Kidney (tissue), 14 donors: ENCODE data around the gene APOBEC3C. TPM values are rescaled to one million over a fixed set of nuclear protein-coding genes. Genes with fewer than 3 reads are reported as not detected.
"Not testable (repeated sequence)": the region's sequence is repeated elsewhere in the genome, so short reads cannot be mapped to it uniquely, and the experiment has no call there.

Source experiments
- DNase-seq, 5 donors: peaks; one replicate each; pipeline ENCODE4 v3.0.0-alpha.2; 2013 to 2020
- FAIRE-seq: peaks from 2 replicates; lab custom pipeline; 2012; peaks lifted over from hg19 to GRCh38; lab: Jason Lieb, UNC
- H3K27ac ChIP-seq, 2 donors: one replicate each; pipeline ENCODE4 v1.7.0; 2013; ENCODE audit warnings: low read depth in 2 of 2, low read length in 2 of 2, inconsistent platforms in 1 of 2
- H3K27me3 ChIP-seq: one replicate; pipeline ENCODE4 v1.7.1; 2013; ENCODE audit warnings: low read length, inconsistent platforms; ENCODE audit not compliant: control insufficient read depth, insufficient read depth
- H3K36me3 ChIP-seq, 3 donors: one replicate each; pipeline versions ENCODE4 v1.7.0 to v1.7.1; 2013; ENCODE audit warnings: low read length in 3 of 3, control low read depth in 1 of 3, inconsistent platforms in 1 of 3; ENCODE audit not compliant: insufficient read depth in 3 of 3, control insufficient read depth in 2 of 3
- H3K4me1 ChIP-seq, 3 donors: one replicate each; pipeline versions ENCODE4 v1.7.0 to v1.7.1; 2013; ENCODE audit warnings: low read length in 3 of 3, inconsistent platforms in 1 of 3, low read depth in 1 of 3; ENCODE audit not compliant: control insufficient read depth in 2 of 3, insufficient read depth in 2 of 3
- H3K4me3 ChIP-seq, 3 donors: one replicate each; pipeline versions ENCODE4 v1.7.0 to v1.8.1; 2013; ENCODE audit warnings: low read length in 3 of 3, control low read depth in 1 of 3, inconsistent platforms in 1 of 3
- H3K9ac ChIP-seq, 3 donors: one replicate each; pipeline versions ENCODE4 v1.7.0 to v1.7.1; 2013; ENCODE audit warnings: low read length in 3 of 3, control low read depth in 1 of 3, inconsistent platforms in 1 of 3
- H3K9me3 ChIP-seq, 3 donors: one replicate each; pipeline versions ENCODE4 v1.7.0 to v1.7.1; 2013; ENCODE audit warnings: low read length in 3 of 3, control low read depth in 1 of 3, inconsistent platforms in 1 of 3; ENCODE audit not compliant: control insufficient read depth in 2 of 3, insufficient read depth in 1 of 3
- intact Hi-C: fragments of 100-400 bp; cut with DNase I; formaldehyde crosslinking; loops from one replicate; pipeline ENCODE4 v1.11.1; 2022
- polyA plus RNA-seq: library from polyadenylated mRNA; stranded (reverse); fragments of 350-450 nt; fragmentation: Illumina TruSeq; extraction: RNeasy Lipid Tissue Mini Kit (QIAGEN cat#74804); gene quantifications from one replicate; pipeline ENCODE4 v1.2.3, GENCODE V29; 2014; ENCODE audit warnings: low read depth, low replicate concordance; ENCODE audit not compliant: insufficient read depth
- total RNA-seq: library from RNA; stranded (reverse); fragmentation: NEBNext Ultra II Directional; extraction: Animal tissue kit (Norgen Biotek cat#: 25700); gene quantifications from one replicate; pipeline ENCODE4 v1.2.1, GENCODE V29; 2021
- TF ChIP-seq, protein P1 (sequence below): IDR thresholded peaks from 3 replicates; pipeline ENCODE4 v1.5.1; 2012; ENCODE audit warnings: mild to moderate bottlenecking, moderate library complexity, borderline replicate concordance; ENCODE audit not compliant: insufficient read depth; ENCODE audit errors: extremely low read depth
- donor health status: control.
- donor health status: control.
- donor health status: control.
- donor health status: control.
- donor health status: control.
- donor health status: DM: yes; HTN: yes; CAD: no.
- donor health status: Normal renal cell carcinoma (clear cell type).

The APOBEC3C gene
- total and polyA plus RNA-seq, 2 donors from 2014 or later: 9.5 to 19.8 TPM

DNA sequence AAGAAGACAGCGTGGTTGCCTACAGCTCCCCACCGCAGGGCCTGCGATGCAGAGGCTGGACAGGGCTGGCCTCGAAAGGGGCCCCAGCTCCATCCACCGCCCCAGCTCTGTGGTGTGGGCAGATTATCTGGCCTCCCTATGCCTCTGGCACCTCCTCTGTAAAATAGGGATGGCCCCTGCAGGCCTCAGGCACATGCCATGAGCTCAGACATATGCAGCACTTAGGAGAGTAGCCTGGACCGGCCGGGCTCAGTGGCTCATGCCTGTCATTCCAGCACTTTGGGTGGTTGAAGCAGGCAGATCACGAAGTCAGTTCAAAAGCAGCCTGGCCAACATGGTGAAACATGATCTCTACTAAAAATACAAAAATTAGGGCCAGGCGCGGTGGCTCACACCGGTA, 14.2 kb downstream of the APOBEC3C start:
- no peak overlapping the region for H3K27ac ChIP-seq
- H3K36me3 ChIP-seq: no peaks in the 10 kb centered on the region
- no peak overlapping the region for H3K9ac ChIP-seq
- H3K27me3 ChIP-seq: no peaks in the 10 kb centered on the region
- DNase-seq (no peak), FAIRE-seq (no peak)
- H3K4me1 ChIP-seq: no peaks in the 10 kb centered on the region
- no peaks in the 10 kb centered on the region for H3K9me3 ChIP-seq
- intact Hi-C loops: no loop called here
- no peak overlapping the region for H3K4me3 ChIP-seq
- TF ChIP-seq, protein P1, sequence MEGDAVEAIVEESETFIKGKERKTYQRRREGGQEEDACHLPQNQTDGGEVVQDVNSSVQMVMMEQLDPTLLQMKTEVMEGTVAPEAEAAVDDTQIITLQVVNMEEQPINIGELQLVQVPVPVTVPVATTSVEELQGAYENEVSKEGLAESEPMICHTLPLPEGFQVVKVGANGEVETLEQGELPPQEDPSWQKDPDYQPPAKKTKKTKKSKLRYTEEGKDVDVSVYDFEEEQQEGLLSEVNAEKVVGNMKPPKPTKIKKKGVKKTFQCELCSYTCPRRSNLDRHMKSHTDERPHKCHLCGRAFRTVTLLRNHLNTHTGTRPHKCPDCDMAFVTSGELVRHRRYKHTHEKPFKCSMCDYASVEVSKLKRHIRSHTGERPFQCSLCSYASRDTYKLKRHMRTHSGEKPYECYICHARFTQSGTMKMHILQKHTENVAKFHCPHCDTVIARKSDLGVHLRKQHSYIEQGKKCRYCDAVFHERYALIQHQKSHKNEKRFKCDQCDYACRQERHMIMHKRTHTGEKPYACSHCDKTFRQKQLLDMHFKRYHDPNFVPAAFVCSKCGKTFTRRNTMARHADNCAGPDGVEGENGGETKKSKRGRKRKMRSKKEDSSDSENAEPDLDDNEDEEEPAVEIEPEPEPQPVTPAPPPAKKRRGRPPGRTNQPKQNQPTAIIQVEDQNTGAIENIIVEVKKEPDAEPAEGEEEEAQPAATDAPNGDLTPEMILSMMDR: no peak

DNA sequence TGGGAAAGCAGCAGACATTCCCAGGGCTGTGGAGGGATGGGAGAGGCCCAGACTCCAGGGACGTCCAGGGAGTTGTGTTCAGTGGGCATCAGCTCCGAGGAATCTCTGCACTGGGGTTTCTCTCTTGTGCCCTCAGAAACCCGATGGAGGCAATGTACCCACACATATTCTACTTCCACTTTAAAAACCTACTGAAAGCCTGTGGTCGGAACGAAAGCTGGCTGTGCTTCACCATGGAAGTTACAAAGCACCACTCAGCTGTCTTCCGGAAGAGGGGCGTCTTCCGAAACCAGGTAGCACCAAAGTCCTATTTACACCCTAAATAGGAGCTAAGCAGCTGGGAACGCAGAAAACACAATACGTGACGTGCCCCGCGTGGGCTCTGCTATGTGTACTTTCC, 15.2 kb downstream of the APOBEC3C start:
- DNase-seq (no peak), FAIRE-seq (no peak)
- H3K27ac ChIP-seq: no peak overlapping the region
- no peaks in the 10 kb centered on the region for H3K9me3 ChIP-seq
- H3K4me1 ChIP-seq: no peaks in the 10 kb centered on the region
- TF ChIP-seq, protein P1: no peak
- H3K4me3 ChIP-seq: no peak overlapping the region
- intact Hi-C loops: no loop called here
- no peak overlapping the region for H3K9ac ChIP-seq
- H3K27me3 ChIP-seq: no peaks in the 10 kb centered on the region
- H3K36me3 ChIP-seq: no peaks in the 10 kb centered on the region

DNA sequence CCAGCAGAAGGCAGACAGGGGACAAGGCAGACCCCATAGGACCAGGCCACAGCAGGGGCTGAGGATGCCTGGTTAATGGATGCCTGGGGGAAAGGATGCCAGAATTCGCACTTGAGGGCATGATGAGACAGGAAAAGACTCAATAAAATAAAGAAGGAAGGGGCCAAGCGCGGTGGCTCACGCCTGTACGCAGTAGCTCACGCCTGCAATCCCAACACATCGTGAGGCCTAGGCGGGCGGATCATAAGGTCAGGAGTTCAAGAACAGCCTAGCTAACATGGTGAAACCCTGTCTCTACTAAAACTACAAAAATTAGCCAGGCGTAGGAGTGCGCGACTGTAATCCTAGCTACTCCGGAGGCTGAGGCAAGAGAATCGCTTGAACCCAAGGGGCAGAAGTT, 16.6 kb downstream of the APOBEC3C start:
- no peaks in the 10 kb centered on the region for H3K36me3 ChIP-seq
- TF ChIP-seq, protein P1: no peak
- no peak for FAIRE-seq
- H3K4me1 ChIP-seq: no peaks in the 10 kb centered on the region
- no peaks in the 10 kb centered on the region for H3K9me3 ChIP-seq
- H3K4me3 ChIP-seq: no peak overlapping the region
- intact Hi-C loops: no loop called here
- no peak overlapping the region for H3K9ac ChIP-seq
- no peak overlapping the region for H3K27ac ChIP-seq
- H3K27me3 ChIP-seq: no peaks in the 10 kb centered on the region
- peak in 2 of 5 donors; percentile 21 to 41 for DNase-seq

DNA sequence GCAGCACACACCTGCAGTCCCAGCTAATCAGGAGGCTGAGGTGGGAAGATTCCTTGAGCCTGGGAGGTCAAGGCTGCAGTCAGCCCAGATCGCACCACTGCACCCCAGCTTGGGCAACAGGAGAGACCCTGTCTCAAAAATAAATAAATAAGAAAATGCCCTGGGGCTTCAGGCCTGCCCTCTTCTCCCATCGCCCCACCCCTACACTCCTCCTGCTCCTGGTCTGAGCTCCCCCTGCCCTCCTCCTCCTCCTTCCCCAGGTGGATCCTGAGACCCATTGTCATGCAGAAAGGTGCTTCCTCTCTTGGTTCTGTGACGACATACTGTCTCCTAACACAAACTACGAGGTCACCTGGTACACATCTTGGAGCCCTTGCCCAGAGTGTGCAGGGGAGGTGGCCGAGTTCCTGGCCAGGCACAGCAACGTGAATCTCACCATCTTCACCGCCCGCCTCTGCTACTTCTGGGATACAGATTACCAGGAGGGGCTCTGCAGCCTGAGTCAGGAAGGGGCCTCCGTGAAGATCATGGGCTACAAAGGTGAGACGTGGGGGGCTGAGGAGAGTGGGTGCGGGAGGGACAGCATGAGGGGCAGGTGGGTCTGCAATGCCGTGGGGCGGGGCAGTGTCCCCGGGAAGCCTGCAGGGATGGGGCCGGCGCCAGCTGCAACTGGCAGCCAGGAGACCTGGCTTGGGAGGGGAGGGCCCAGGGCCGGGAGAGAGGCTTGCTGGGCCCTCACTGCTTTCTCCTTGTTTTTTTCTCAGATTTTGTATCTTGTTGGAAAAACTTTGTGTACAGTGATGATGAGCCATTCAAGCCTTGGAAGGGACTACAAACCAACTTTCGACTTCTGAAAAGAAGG, 17.6 kb downstream of the APOBEC3C start:
- intact Hi-C loops, H3K27me3 ChIP-seq, H3K4me1 ChIP-seq, FAIRE-seq, H3K27ac ChIP-seq, H3K36me3 ChIP-seq, H3K9ac ChIP-seq, H3K9me3 ChIP-seq, H3K4me3 ChIP-seq: not testable (repeated sequence)
- DNase-seq: peak in 1 of 5 donors; percentile 32

DNA sequence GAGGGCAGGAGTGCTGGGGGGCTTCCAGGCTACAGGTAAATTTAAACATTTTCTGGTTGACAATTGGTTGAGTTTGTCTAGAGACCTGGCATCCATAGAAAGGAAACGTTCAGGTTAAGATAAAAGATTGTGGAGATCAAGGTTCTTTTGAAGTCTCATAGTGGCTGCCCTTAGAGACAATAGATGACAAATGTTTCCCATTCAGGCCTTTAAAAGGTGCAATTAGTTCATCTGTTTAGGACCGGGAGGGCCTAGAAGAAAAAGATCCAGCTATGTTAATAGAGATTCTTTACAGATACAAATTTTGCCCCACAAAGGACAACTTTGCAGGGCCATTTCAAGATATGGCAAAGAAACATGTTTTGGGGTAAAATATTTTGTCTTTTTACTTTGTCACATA, 23.0 kb downstream of the APOBEC3C start:
- H3K4me1 ChIP-seq, intact Hi-C loops: not testable (repeated sequence)

More for the DNA sequence above, 23.0 kb downstream of the APOBEC3C start:
- not testable (repeated sequence) for H3K36me3 ChIP-seq, H3K27ac ChIP-seq, H3K4me3 ChIP-seq, H3K9ac ChIP-seq, H3K9me3 ChIP-seq, DNase-seq, H3K27me3 ChIP-seq, FAIRE-seq
